Cardiac septum (tissue), 1 donor: Measurements from ENCODE around the gene MAML2. TPM values are rescaled to one million over a fixed set of nuclear protein-coding genes. Genes with fewer than 3 reads are reported as not detected.

Source experiments
- DNase-seq: peaks from one replicate; pipeline ENCODE4 v3.0.0-alpha.2; 2020; ENCODE audit warnings: low spot score
- intact Hi-C: fragments of 100-400 bp; cut with DNase I; formaldehyde crosslinking; loops from one replicate; pipeline ENCODE4 v1.14.0; 2022
- total RNA-seq: library from RNA; stranded (reverse); fragmentation: NEBNext Ultra II Directional; extraction: Animal tissue kit (Norgen Biotek cat#: 25700); gene quantifications from one replicate; pipeline ENCODE4 v1.2.1, GENCODE V29; 2021
- donor health status: DM: no; HTN: no; CAD: no.

MAML2 gene
- total RNA-seq, 1 donor from 2014 or later = 4.8 TPM

- no peak for DNase-seq
- intact Hi-C loops = no loop called here
Observed at GRCh38 chr11:96127596-96127959, 215.4 kb downstream of the MAML2 start.

- no peak for DNase-seq
- intact Hi-C loops = no loop called here
Observed at GRCh38 chr11:96126917-96127595, 215.9 kb downstream of the MAML2 start.

GRCh38 chr11:96125400-96125799, 217.6 kb downstream of the MAML2 start:
- intact Hi-C loops = no loop called here
- DNase-seq = no peak

- intact Hi-C loops = no loop called here
- no peak for DNase-seq
Observed at GRCh38 chr11:96124155-96124554, 218.8 kb downstream of the MAML2 start.

- intact Hi-C loops = no loop called here
- DNase-seq = no peak
Observed at GRCh38 chr11:96123301-96123700, 219.7 kb downstream of the MAML2 start.

- intact Hi-C loops = no loop called here
- no peak for DNase-seq
Observed at GRCh38 chr11:96122601-96123074, 220.4 kb downstream of the MAML2 start.

- no peak for DNase-seq
- intact Hi-C loops = no loop called here
Observed at GRCh38 chr11:96119211-96119610, 223.8 kb downstream of the MAML2 start.

GRCh38 chr11:96116376-96116775, 226.6 kb downstream of the MAML2 start:
- intact Hi-C loops = no loop called here
- no peak for DNase-seq

- DNase-seq = no peak
- intact Hi-C loops = no loop called here
Observed at GRCh38 chr11:96114178-96115064, 228.6 kb downstream of the MAML2 start.

GRCh38 chr11:96113193-96113681, 229.8 kb downstream of the MAML2 start:
- intact Hi-C loops = no loop called here
- no peak for DNase-seq

GRCh38 chr11:96112192-96113128, 230.5 kb downstream of the MAML2 start:
- intact Hi-C loops = no loop called here
- no peak for DNase-seq

- intact Hi-C loops = no loop called here
- no peak for DNase-seq
Observed at GRCh38 chr11:96111308-96111707, 231.7 kb downstream of the MAML2 start.

- intact Hi-C loops = no loop called here
- DNase-seq = no peak
Observed at GRCh38 chr11:96110302-96110701, 232.7 kb downstream of the MAML2 start.

GRCh38 chr11:96109331-96110030, 233.5 kb downstream of the MAML2 start:
- intact Hi-C loops = no loop called here
- DNase-seq = no peak

- intact Hi-C loops = no loop called here
Observed at GRCh38 chr11:96107143-96107824, 235.7 kb downstream of the MAML2 start.

GRCh38 chr11:96106645-96107044, 236.3 kb downstream of the MAML2 start:
- no peak for DNase-seq
- intact Hi-C loops = no loop called here

More at GRCh38 chr11:96107143-96107824, 235.7 kb downstream of the MAML2 start:
- no peak for DNase-seq

GRCh38 chr11:96105944-96106343, 237.1 kb downstream of the MAML2 start:
- intact Hi-C loops = no loop called here
- no peak for DNase-seq

- no peak for DNase-seq
- intact Hi-C loops = no loop called here
Observed at GRCh38 chr11:96105197-96105895, 237.6 kb downstream of the MAML2 start.
